SK-N-SH (cell line): ENCODE data around the gene SACS. TPM values are rescaled to one million over a fixed set of nuclear protein-coding genes. Genes with fewer than 3 reads are reported as not detected.

Experiments used
- CTCF ChIA-PET: fragments of 300-600, 350-600 bp; formaldehyde crosslinking; extraction: SDS; loops from one replicate; lab custom pipeline; 2021; lab: Yijun Ruan, JAX
- POLR2A ChIA-PET: fragments of 350-600 bp; sonication (Branson Sonifier 250); formaldehyde crosslinking; extraction: SDS; loops from one replicate; lab custom pipeline; 2020; ENCODE audit warnings: antibody characterized with exemption, inconsistent platforms; lab: Yijun Ruan, JAX
- DNase-seq: peaks from one replicate; pipeline ENCODE4 v3.0.0; 2012
- H2AFZ ChIP-seq: fragments of 200-600 bp; sonication (generic); 2 replicates; pipeline ENCODE4 v1.8.1; 2016; ENCODE audit warnings: antibody characterized with exemption, mild to moderate bottlenecking, low read depth
- H3F3A ChIP-seq: fragments of 200-600 bp; sonication (generic); replicated peaks from 2 replicates; pipeline ENCODE3; 2016; ENCODE audit warnings: antibody characterized with exemption, mild to moderate bottlenecking; ENCODE audit not compliant: insufficient read depth
- H3K27ac ChIP-seq, 2 experiments: fragments of 200-500 bp in 1 of 2; fragments of 200-600 bp in 1 of 2; sonication (Bioruptor generic) in 1 of 2; sonication (generic), shearing (Covaris generic) in 1 of 2; 2 replicates each; pipeline versions ENCODE4 v1.5.1 to v1.6.1; 2014 to 2016; ENCODE audit warnings: low read depth in 2 of 2, inconsistent platforms in 1 of 2, low read length in 1 of 2, mild to moderate bottlenecking in 1 of 2, mixed read lengths in 1 of 2
- H3K27me3 ChIP-seq: fragments of 200-600 bp; sonication (generic), shearing (Covaris generic); 2 replicates; pipeline ENCODE4 v1.6.1; 2016; ENCODE audit warnings: mixed run types; ENCODE audit not compliant: insufficient read depth
- H3K36me3 ChIP-seq, 2 experiments: fragments of 200-500 bp in 1 of 2; fragments of 200-600 bp in 1 of 2; sonication (Bioruptor generic) in 1 of 2; sonication (generic) in 1 of 2; replicated peaks in 1 of 2; 2 replicates each; pipeline versions ENCODE3 to v1.5.1; 2014 to 2016; ENCODE audit warnings: low read length in 1 of 2, mild to moderate bottlenecking in 1 of 2; ENCODE audit not compliant: insufficient read depth in 2 of 2, control insufficient read depth in 1 of 2
- H3K4me1 ChIP-seq, 2 experiments: fragments of 200-500 bp in 1 of 2; fragments of 200-600 bp in 1 of 2; sonication (Bioruptor generic) in 1 of 2; sonication (generic), shearing (Covaris generic) in 1 of 2; 2 replicates each; pipeline versions ENCODE4 v1.5.1 to v1.6.1; 2014 to 2016; ENCODE audit warnings: low read depth in 1 of 2, low read length in 1 of 2, mixed run types in 1 of 2; ENCODE audit not compliant: insufficient read depth in 2 of 2, control insufficient read depth in 1 of 2
- H3K4me2 ChIP-seq: fragments of 200-600 bp; sonication (generic), shearing (Covaris generic); 2 replicates; pipeline ENCODE4 v1.6.1; 2017; ENCODE audit warnings: mixed run types
- H3K4me3 ChIP-seq, 2 experiments: fragments of 200-500 bp in 1 of 2; fragments of 200-600 bp in 1 of 2; sonication (Bioruptor generic) in 1 of 2; sonication (generic), shearing (Covaris generic) in 1 of 2; 2 replicates each; pipeline versions ENCODE4 v1.5.1 to v1.8.1; 2014 to 2016; ENCODE audit warnings: low read depth in 2 of 2, inconsistent platforms in 1 of 2, low read length in 1 of 2, mild to moderate bottlenecking in 1 of 2, mixed read lengths in 1 of 2, moderate library complexity in 1 of 2
- H3K79me2 ChIP-seq: fragments of 200-600 bp; sonication (generic); 2 replicates; pipeline ENCODE4 v1.8.1; 2017; ENCODE audit warnings: mild to moderate bottlenecking; ENCODE audit not compliant: insufficient read depth
- H3K9ac ChIP-seq: fragments of 200-600 bp; sonication (generic); 2 replicates; pipeline ENCODE4 v1.6.1; 2017; ENCODE audit warnings: mixed run types
- H3K9me2 ChIP-seq: fragments of 200-600 bp; sonication (generic); 2 replicates; pipeline ENCODE4 v1.6.1; 2017; ENCODE audit warnings: mixed run types
- H3K9me3 ChIP-seq: fragments of 200-600 bp; sonication (generic); 2 replicates; pipeline ENCODE4 v1.6.1; 2017; ENCODE audit warnings: mixed run types, mild to moderate bottlenecking, moderate library complexity
- H4K20me1 ChIP-seq: fragments of 200-600 bp; sonication (generic); 2 replicates; pipeline ENCODE4 v1.6.1; 2017; ENCODE audit warnings: mild to moderate bottlenecking, mixed run types; ENCODE audit not compliant: insufficient read depth
- CHD2 ChIP-seq: fragments of 150-350 bp; IDR thresholded peaks from 2 replicates; pipeline ENCODE4 v1.6.1; 2018; ENCODE audit warnings: low read length; ENCODE audit not compliant: partially characterized antibody
- ELF1 ChIP-seq: IDR thresholded peaks from 2 replicates; pipeline ENCODE4 v1.4.0; 2012
- EP300 ChIP-seq, 2 experiments: IDR thresholded peaks; 2 replicates each; pipeline versions ENCODE4 v1.4.0 to v1.6.1; 2012; ENCODE audit warnings: borderline replicate concordance in 1 of 2, low read depth in 1 of 2, low read length in 1 of 2
- EZH2phosphoT487 ChIP-seq: fragments of 200-600 bp; sonication (generic); IDR thresholded peaks from 2 replicates; pipeline ENCODE4 v1.6.1; 2017; ENCODE audit warnings: low read depth, mixed run types, mild to moderate bottlenecking, antibody characterized with exemption, moderate library complexity, borderline replicate concordance
- FOXJ3 ChIP-seq: sonication (generic); formaldehyde crosslinking; IDR thresholded peaks from 2 replicates; pipeline ENCODE4 v1.5.1; 2020; ENCODE audit warnings: mild to moderate bottlenecking, missing genetic modification reagents
- GABPA ChIP-seq: IDR thresholded peaks from 2 replicates; pipeline ENCODE4 v1.4.0; 2012; ENCODE audit warnings: low read depth, mild to moderate bottlenecking
- GATA2 ChIP-seq: sonication (generic); formaldehyde crosslinking; IDR thresholded peaks from 2 replicates; pipeline ENCODE4 v1.5.0; 2020; ENCODE audit warnings: mild to moderate bottlenecking, missing genetic modification reagents
- JUND ChIP-seq: IDR thresholded peaks from 2 replicates; pipeline ENCODE4 v1.4.0; 2012
- MEF2A ChIP-seq: IDR thresholded peaks from 2 replicates; pipeline ENCODE4 v1.4.0; 2012; ENCODE audit warnings: low read depth, borderline replicate concordance
- MXI1 ChIP-seq: IDR thresholded peaks from 2 replicates; pipeline ENCODE4 v1.6.1; 2012; ENCODE audit warnings: mild to moderate bottlenecking, low read depth, low read length, improper control_type of control experiment
- NRF1 ChIP-seq: IDR thresholded peaks from 2 replicates; pipeline ENCODE4 v1.6.1; 2012; ENCODE audit warnings: low read depth, mild to moderate bottlenecking, low read length
- RAD21 ChIP-seq: IDR thresholded peaks from 2 replicates; pipeline ENCODE4 v1.6.1; 2012; ENCODE audit warnings: mild to moderate bottlenecking, low read length
- RCOR1 ChIP-seq: fragments of 150-350 bp; IDR thresholded peaks from 2 replicates; pipeline ENCODE4 v1.6.1; 2017; ENCODE audit warnings: antibody characterized with exemption, low read length
- RXRA ChIP-seq: IDR thresholded peaks from 2 replicates; pipeline ENCODE4 v1.4.0; 2012; ENCODE audit warnings: low read depth, mild to moderate bottlenecking, borderline replicate concordance
- SIN3A ChIP-seq: IDR thresholded peaks from 2 replicates; pipeline ENCODE4 v1.6.1; 2012; ENCODE audit warnings: low read depth, mild to moderate bottlenecking, low read length, moderate library complexity, borderline replicate concordance
- SMC3 ChIP-seq: IDR thresholded peaks from 2 replicates; pipeline ENCODE4 v1.6.1; 2012; ENCODE audit warnings: low read depth, low read length, improper control_type of control experiment
- TCF12 ChIP-seq: IDR thresholded peaks from 2 replicates; pipeline ENCODE4 v1.4.0; 2012
- TEAD4 ChIP-seq: IDR thresholded peaks from 2 replicates; pipeline ENCODE4 v1.4.0; 2012; ENCODE audit warnings: mild to moderate bottlenecking, borderline replicate concordance; ENCODE audit not compliant: insufficient read depth
- YY1 ChIP-seq: IDR thresholded peaks from 2 replicates; pipeline ENCODE4 v1.4.0; 2012; ENCODE audit warnings: low read depth, mild to moderate bottlenecking
- WGBS: methylation state at CpG from one replicate; pipeline ENCODE4 v1.1.6; 2017; ENCODE audit warnings: low lambda C conversion rate; 5-methylcytosine and 5-hydroxymethylcytosine counted together
- polyA plus RNA-seq, 3 experiments: library from polyadenylated mRNA; depleted of rRNA; stranded (reverse); fragments of >200 nt; gene quantifications; 2 replicates each; pipeline ENCODE4 v1.2.3, GENCODE V29; 2012
- TF ChIP-seq, protein P1 (sequence below): IDR thresholded peaks from 2 replicates; pipeline ENCODE4 v1.4.0; 2012; ENCODE audit warnings: low read depth, borderline replicate concordance
- TF ChIP-seq, protein P2 (sequence below): IDR thresholded peaks from 2 replicates; pipeline ENCODE4 v1.4.0; 2012; ENCODE audit warnings: low read depth
- TF ChIP-seq, protein P3 (sequence below): IDR thresholded peaks from 2 replicates; pipeline ENCODE4; 2012
- TF ChIP-seq, protein P4 (sequence below): fragments of 200-600 bp; sonication (generic); IDR thresholded peaks from 2 replicates; pipeline ENCODE4 v1.6.1; 2017; ENCODE audit warnings: antibody characterized with exemption, mild to moderate bottlenecking, moderate library complexity

The SACS gene
- polyA plus RNA-seq, 1 of the 3 experiments (the other 2 are of a cell fraction), result 5.9 TPM

DNA sequence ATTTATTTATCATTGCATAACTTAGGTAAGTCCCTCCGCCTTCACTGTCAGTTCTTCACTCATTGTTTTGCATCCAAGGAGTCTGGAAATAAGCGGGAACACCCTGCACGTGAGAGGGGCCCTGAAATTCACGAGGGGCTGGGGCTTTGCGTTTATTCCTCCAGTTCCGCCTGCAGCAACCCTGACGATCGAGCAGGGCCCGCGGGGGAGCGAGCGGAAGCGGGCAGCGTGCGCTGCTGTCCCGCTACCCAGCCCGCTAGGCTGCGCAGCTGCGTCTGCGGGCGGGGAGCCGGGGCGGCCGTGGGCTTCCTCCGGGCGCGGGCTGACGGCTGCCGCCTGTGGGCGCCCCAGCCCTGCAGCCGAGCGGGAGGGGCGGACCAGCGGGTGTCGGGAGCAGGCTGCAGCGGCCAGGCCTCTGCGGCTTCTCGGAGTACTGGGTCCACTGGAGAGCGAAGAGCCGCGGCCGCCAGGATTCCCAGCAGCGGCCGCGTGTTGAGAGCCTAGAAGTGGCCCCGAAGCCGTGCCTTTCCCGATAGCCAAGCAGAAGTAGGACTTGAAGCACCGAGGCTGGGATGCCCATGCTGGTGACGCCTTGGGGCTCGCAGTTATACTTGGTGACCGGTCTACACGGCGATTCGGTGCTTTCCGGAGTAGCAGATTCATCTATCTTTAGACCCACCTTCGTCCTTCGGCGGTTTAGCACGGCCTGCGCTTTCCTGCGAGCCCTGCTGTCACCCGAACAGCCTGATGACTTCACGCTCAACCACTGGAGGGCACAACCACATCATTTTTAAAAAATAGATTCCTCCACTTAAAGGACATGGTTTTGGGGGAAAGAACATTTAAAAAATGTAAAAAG is 32.9 kb upstream of the SACS start (continued):
- TF ChIP-seq, protein P1, sequence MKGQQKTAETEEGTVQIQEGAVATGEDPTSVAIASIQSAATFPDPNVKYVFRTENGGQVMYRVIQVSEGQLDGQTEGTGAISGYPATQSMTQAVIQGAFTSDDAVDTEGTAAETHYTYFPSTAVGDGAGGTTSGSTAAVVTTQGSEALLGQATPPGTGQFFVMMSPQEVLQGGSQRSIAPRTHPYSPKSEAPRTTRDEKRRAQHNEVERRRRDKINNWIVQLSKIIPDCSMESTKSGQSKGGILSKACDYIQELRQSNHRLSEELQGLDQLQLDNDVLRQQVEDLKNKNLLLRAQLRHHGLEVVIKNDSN, result no peak
- TF ChIP-seq EP300 (IDR thresholded peaks at IDR 0.05; ENCODE audit: borderline replicate concordance in 1 of 2, low read depth in 1 of 2, low read length in 1 of 2) (no peak), EZH2phosphoT487 (no peak), NRF1 (0 out of 2 replicates have a peak, but pooled peaks have one; percentile 28), ELF1 (no peak), GABPA (no peak), TEAD4 (no peak), CHD2 (no peak), FOXJ3 (CRISPR knock-in tag) (0 out of 2 replicates have a peak, but pooled peaks have one; percentile 38), TCF12 (no peak)
- TF ChIP-seq, protein P2, sequence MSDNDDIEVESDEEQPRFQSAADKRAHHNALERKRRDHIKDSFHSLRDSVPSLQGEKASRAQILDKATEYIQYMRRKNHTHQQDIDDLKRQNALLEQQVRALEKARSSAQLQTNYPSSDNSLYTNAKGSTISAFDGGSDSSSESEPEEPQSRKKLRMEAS, result peak; percentile 81
- TF ChIP-seq, protein P3, sequence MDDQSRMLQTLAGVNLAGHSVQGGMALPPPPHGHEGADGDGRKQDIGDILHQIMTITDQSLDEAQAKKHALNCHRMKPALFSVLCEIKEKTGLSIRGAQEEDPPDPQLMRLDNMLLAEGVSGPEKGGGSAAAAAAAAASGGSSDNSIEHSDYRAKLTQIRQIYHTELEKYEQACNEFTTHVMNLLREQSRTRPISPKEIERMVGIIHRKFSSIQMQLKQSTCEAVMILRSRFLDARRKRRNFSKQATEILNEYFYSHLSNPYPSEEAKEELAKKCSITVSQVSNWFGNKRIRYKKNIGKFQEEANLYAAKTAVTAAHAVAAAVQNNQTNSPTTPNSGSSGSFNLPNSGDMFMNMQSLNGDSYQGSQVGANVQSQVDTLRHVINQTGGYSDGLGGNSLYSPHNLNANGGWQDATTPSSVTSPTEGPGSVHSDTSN, result no peak

DNA sequence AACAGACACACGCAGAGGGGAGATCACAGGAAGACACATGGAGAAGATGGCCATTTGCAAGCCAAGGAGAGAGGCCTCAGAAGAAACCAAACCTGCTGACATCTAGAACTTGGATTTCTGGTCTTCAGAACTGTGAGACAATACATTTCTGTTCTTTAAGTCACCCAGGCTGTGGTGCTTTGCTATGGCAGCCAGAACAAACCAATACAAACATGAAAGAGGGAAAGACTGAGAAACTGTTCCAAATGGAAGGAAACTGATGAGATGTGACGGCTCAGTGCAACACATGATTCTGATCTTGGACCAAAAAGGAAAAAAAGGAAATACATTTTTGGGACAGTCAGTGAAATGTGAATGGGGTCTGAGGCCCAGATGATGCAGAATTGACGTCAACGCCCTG is 30.2 kb upstream of the SACS start:
- Histone ChIP-seq H3F3A (peaks cover 13% of the 10 kb centered on the region), H3K4me3 (no peak overlapping the region), H3K27ac (peak overlapping the region in 1 of 2 experiments; percentile 70; a peak in 2 of 4 replicates), H2AFZ (peak overlapping the region; percentile 7; the same call in 1 of the 2 replicates), H3K9me2 (no peaks in the 10 kb centered on the region), H3K36me3 (no peaks in the 10 kb centered on the region), H4K20me1 (no peaks in the 10 kb centered on the region), H3K9me3 (no peaks in the 10 kb centered on the region), H3K79me2 (no peaks in the 10 kb centered on the region), H3K4me2 (no peak overlapping the region), H3K27me3 (no peaks in the 10 kb centered on the region), H3K9ac (no peak overlapping the region), H3K4me1 (peaks cover 6 to 22% of the 10 kb centered on the region in 2 experiments; a peak in 2 of 4 replicates)
- ChIA-PET CTCF (no interaction called here), POLR2A (no interaction called here)
- no peak for DNase-seq
- WGBS, result 96% methylated on average over 4 of the region's 4 CpGs
- TF ChIP-seq GATA2 (CRISPR knock-in tag) (no peak), EZH2phosphoT487 (no peak), YY1 (no peak), RCOR1 (no peak), JUND (no peak), MEF2A (no peak), SMC3 (no peak), FOXJ3 (CRISPR knock-in tag) (no peak), MXI1 (no peak), ELF1 (no peak), TEAD4 (no peak), RAD21 (no peak), SIN3A (no peak), RXRA (no peak)
- TF ChIP-seq, protein P4, sequence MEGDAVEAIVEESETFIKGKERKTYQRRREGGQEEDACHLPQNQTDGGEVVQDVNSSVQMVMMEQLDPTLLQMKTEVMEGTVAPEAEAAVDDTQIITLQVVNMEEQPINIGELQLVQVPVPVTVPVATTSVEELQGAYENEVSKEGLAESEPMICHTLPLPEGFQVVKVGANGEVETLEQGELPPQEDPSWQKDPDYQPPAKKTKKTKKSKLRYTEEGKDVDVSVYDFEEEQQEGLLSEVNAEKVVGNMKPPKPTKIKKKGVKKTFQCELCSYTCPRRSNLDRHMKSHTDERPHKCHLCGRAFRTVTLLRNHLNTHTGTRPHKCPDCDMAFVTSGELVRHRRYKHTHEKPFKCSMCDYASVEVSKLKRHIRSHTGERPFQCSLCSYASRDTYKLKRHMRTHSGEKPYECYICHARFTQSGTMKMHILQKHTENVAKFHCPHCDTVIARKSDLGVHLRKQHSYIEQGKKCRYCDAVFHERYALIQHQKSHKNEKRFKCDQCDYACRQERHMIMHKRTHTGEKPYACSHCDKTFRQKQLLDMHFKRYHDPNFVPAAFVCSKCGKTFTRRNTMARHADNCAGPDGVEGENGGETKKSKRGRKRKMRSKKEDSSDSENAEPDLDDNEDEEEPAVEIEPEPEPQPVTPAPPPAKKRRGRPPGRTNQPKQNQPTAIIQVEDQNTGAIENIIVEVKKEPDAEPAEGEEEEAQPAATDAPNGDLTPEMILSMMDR, result no peak
- TF ChIP-seq, protein P2, result no peak
